Neutrophil (primary cell): ENCODE results near the gene RPL10.

ENCODE experiments used
- H3K27ac ChIP-seq: fragments of 200-600 bp; sonication (generic); 2 replicates; pipeline ENCODE4 v1.5.1; 2016; ENCODE audit warnings: mild to moderate bottlenecking, moderate library complexity
- H3K27me3 ChIP-seq: fragments of 200-600 bp; sonication (generic); 2 replicates; pipeline ENCODE4 v1.6.0; 2016; ENCODE audit warnings: mild to moderate bottlenecking
- H3K36me3 ChIP-seq: fragments of 200-600 bp; sonication (generic); 2 replicates; pipeline ENCODE4 v1.5.1; 2017
- H3K4me1 ChIP-seq, 2 experiments: fragments of 200-600 bp in 1 of 2; sonication (generic) in 1 of 2; 1 replicate in 1 of 2; 2 replicates in 1 of 2; pipeline versions ENCODE4 v1.5.1 to v1.6.1; 2013 to 2016; ENCODE audit warnings: low read depth in 1 of 2, low read length in 1 of 2, mild to moderate bottlenecking in 1 of 2, moderate library complexity in 1 of 2; ENCODE audit not compliant: control insufficient read depth in 1 of 2, insufficient read depth in 1 of 2
- H3K4me3 ChIP-seq, 2 experiments: fragments of 200-600 bp in 1 of 2; sonication (generic) in 1 of 2; 1 replicate in 1 of 2; 2 replicates in 1 of 2; pipeline ENCODE4 v1.5.1; 2013 to 2016; ENCODE audit warnings: low read depth in 1 of 2, low read length in 1 of 2, mild to moderate bottlenecking in 1 of 2, moderate library complexity in 1 of 2
- H3K9me3 ChIP-seq: fragments of 200-600 bp; sonication (generic); 2 replicates; pipeline ENCODE4 v1.5.1; 2016
- TF ChIP-seq, protein P1 (sequence below): fragments of 200-600 bp; sonication (generic); IDR thresholded peaks from 2 replicates; pipeline ENCODE4 v1.5.1; 2016; ENCODE audit warnings: antibody characterized with exemption

RPL10 gene

DNA sequence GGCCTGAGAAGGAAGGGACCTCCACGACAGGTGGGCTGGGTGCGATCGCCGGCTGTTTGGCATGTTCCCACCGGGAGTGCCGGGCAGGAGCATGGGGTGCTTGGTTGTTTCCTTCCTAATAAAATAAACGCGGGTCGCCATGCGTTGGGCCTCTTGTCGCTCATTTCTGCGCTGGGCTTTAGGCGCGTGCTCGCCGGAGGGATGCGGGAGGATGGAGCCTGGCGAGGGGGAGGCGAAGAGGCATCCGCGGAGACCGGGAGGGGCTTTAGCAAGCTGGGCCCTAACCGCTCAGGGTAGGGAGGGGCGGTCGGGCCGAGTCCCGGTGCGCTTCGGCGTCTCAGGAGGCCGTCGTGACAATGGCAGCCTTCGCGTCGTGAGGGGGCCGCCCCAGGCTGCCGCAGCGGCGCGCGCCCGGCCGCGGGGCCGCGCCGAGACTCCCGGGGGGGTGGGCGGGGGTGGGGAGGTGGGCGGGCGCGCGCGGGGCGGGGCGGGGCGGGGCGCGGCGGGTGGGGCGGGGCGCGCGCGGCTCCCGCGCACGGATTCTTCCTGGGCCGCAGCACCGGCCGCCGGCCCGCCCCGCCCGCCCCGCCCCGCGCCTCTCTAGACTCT lies 38.3 kb downstream of the RPL10 start:
- TF ChIP-seq, protein P1, sequence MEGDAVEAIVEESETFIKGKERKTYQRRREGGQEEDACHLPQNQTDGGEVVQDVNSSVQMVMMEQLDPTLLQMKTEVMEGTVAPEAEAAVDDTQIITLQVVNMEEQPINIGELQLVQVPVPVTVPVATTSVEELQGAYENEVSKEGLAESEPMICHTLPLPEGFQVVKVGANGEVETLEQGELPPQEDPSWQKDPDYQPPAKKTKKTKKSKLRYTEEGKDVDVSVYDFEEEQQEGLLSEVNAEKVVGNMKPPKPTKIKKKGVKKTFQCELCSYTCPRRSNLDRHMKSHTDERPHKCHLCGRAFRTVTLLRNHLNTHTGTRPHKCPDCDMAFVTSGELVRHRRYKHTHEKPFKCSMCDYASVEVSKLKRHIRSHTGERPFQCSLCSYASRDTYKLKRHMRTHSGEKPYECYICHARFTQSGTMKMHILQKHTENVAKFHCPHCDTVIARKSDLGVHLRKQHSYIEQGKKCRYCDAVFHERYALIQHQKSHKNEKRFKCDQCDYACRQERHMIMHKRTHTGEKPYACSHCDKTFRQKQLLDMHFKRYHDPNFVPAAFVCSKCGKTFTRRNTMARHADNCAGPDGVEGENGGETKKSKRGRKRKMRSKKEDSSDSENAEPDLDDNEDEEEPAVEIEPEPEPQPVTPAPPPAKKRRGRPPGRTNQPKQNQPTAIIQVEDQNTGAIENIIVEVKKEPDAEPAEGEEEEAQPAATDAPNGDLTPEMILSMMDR = no peak
- peak overlapping the region; percentile 69 to 78 for H3K4me3 ChIP-seq
- H3K27ac ChIP-seq = peak overlapping the region; percentile 93
- no peaks in the 10 kb centered on the region for H3K27me3 ChIP-seq
- H3K9me3 ChIP-seq = no peaks in the 10 kb centered on the region
- H3K4me1 ChIP-seq = peaks cover 15 to 29% of the 10 kb centered on the region in 2 experiments
- peaks cover 65% of the 10 kb centered on the region for H3K36me3 ChIP-seq

- peak within 1 kb of the TSS; percentile 69 to 78 for H3K4me3 ChIP-seq
- H3K4me1 ChIP-seq = peaks cover 12 to 23% of the 10 kb centered on the region in 2 experiments
- H3K9me3 ChIP-seq = no peaks in the 10 kb centered on the region
- H3K27me3 ChIP-seq = no peaks in the 10 kb centered on the region
- TF ChIP-seq, protein P1 = peak; percentile 15
- H3K27ac ChIP-seq = peak within 1 kb of the TSS; percentile 93
- peaks cover 70% of the 10 kb centered on the region for H3K36me3 ChIP-seq
These were observed 39.0 kb downstream of the RPL10 start, which contains the start of gene GDI1 for GRCh38 chrX:154436983-154437752. TSS of gene GDI1 (plus strand) at chrX:154437154. CDS start at chrX:154437255, 101 bp downstream.

DNA sequence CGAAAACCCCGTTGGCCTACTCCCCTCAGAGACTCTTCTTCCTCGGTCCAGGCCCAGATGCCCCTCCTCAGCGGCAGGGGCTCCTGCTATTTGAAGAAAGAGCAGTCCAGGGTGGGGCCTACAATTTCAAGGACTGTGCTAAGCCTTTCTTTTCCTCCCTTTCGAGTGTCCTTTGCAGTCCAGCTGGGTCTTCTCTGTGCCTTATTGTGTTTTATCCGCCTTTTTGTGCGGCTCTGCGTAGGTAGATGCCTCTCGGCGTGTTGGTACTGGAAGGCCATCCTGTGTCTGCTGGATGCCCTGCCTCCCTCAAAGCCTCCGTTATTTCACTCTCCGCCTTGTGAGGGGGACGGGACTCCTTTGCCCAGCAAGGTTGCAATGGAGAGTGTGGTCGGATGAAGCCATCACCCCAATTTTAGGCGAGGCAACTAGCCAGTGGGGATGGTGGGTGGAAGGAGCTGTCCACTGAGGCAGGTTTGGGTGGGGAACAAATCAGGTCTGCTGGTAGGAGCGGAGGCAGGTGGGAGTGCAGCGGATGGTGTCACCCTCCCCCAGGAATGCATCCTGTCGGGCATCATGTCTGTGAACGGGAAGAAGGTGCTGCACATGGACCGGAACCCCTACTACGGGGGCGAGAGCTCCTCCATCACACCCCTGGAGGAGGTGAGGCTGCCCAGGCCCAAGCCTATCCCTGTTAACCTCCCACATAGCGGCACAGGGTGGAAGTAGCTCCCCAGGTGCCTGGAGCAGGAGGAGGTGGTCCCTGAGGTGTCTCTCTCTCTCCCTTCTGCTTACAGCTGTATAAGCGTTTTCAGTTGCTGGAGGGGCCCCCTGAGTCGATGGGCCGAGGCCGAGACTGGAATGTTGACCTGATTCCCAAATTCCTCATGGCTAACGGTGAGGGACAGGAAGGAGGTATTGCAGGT lies 40.1 kb downstream of the RPL10 start:
- Histone ChIP-seq H3K27ac (peak overlapping the region; percentile 93), H3K4me1 (peaks cover 12 to 23% of the 10 kb centered on the region in 2 experiments), H3K36me3 (peaks cover 68% of the 10 kb centered on the region), H3K27me3 (no peaks in the 10 kb centered on the region), H3K4me3 (peak overlapping the region; percentile 69 to 78), H3K9me3 (no peaks in the 10 kb centered on the region)
- TF ChIP-seq, protein P1 = no peak

- Histone ChIP-seq H3K27ac (no peak overlapping the region), H3K9me3 (no peaks in the 10 kb centered on the region), H3K36me3 (peaks cover 52% of the 10 kb centered on the region), H3K4me1 (peaks cover 22 to 32% of the 10 kb centered on the region in 2 experiments), H3K27me3 (no peaks in the 10 kb centered on the region), H3K4me3 (no peak overlapping the region)
- TF ChIP-seq, protein P1 = no peak
These were observed 41.7 kb downstream of the RPL10 start for GRCh38 chrX:154439841-154440240.

GRCh38 chrX:154440623-154441357 lies 42.6 kb downstream of the RPL10 start:
- H3K4me1 ChIP-seq = peaks cover 24 to 35% of the 10 kb centered on the region in 2 experiments
- H3K36me3 ChIP-seq = peaks cover 43% of the 10 kb centered on the region
- H3K27ac ChIP-seq = no peak overlapping the region
- no peaks in the 10 kb centered on the region for H3K9me3 ChIP-seq
- no peaks in the 10 kb centered on the region for H3K27me3 ChIP-seq
- TF ChIP-seq, protein P1 = no peak
- no peak overlapping the region for H3K4me3 ChIP-seq
